ENCODE measurements around the gene C11orf87. TPM values are rescaled to one million over a fixed set of nuclear protein-coding genes. Genes with fewer than 3 reads are reported as not detected.

C11orf87 gene
- total RNA-seq (2022; extraction: Qiagen RNA extraction): 0.01 to 0.05 TPM (median 0.01 TPM) in 3 of 5 replicates, not detected in the others

DNA sequence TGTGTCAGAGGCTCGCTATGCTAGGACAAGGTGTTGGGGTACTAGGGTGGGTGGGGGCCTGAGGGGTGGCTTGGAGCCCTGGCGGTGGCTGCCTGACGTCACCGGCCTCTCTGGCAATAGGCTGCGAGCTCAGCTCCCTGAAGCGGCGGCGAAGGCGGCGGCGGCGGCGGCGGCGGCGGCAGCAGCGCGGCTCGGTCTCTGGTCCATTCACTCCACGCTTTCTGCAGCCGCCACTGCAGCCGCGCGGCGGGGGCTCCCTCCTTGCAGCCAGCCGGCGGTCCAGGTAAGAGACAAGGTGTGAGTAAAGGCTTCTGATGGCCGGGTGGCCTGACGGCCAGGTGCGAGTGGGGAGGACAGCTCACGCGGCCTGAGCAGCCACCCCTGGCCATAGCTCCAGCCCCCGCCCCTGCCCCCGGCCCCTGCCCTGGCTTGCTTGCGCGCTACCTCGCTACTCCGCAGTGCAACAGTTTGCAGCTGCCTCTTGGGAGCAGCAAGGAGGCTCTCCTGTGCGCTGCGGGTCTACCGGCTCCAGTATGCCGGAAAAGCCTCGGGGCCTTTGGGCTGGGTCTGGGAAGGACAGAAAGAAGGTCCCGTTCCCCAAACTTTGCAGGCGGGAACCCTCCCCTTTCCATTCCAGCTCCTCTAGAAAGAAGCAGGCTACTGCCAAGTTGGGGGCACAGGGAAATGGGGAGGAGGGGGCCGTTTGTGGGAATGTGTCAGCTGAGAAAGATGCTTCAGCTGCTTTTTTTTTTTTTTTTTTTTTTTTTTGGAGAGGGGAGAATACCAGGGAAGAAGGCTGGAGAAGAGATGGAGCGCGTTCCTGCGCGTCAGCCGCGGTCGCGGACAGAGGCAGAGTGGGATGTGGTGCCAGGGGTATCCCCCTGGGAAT lies at the start of gene C11orf87:
TSS of gene C11orf87 (plus strand) at position 210 of the 889 bp plus-strand sequence. CDS start 1,444 bp downstream, outside the sequence.

Measured in A549 treated with Hydrocortisone at 1 μM for 4 hours (cell line).